GM18505 (cell line): ENCODE measurements around the gene AUTS2.

Source experiments
- ATAC-seq: cut with Tn5 transposase; IDR thresholded peaks from one replicate; pipeline ENCODE4 v1.9.1; 2021; ENCODE audit not compliant: unreplicated experiment
- POLR2A ChIP-seq: IDR thresholded peaks from 4 replicates; pipeline ENCODE4 v1.6.1; 2011; ENCODE audit warnings: borderline replicate concordance; ENCODE audit not compliant: insufficient read depth, insufficient read length; ENCODE audit errors: extremely low read depth

The AUTS2 gene

DNA sequence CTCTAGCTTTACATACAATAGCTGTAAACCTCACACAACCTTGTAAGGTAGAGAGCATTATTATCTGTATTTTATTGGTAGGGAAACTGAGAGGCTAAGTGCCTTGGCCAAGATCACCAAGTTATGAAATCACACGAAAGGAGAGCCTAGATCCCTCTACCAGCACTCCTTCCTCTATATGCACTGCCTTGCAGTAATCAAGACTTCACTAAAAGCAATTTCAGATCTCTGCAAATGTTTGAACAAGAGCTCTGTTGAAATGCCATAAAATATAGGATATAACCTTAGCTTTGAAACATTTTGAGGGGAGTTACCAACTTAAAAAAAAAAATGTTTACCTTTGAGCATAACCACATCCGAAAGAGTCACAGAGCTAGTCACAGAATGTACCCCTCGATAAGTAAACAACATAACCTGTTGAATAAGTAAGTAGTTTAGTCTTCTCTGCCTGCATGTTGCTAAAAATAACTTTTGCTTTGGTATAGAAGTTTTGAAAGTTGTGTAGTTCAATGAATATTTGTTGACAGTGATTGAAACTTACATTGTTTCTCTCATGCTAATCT is 709.4 kb downstream of the AUTS2 start:
- no peak for TF ChIP-seq POLR2A
- ATAC-seq: no peak

GRCh38 chr7:70312336-70312735 is 714.1 kb downstream of the AUTS2 start:
- ATAC-seq: no peak
- TF ChIP-seq POLR2A: no peak

DNA sequence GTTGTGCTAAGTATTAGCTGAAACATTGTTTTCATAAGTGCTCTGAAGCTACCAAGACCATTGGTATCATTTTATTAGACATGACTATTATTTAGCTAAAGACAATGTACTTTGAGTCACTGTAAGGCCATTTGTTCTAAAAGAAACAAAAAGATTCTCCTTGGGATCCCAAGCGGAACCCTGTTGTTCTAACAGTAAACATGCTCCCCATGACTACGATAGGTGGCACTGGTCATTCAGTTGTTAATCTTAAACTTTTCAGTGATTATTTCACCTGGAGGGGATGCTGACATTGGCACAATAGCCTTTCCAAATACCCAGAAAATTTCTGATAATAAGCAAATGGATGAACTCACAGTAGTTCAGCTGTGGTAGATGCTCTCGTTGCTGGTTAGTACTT is 715.0 kb downstream of the AUTS2 start:
- ATAC-seq: no peak
- no peak for TF ChIP-seq POLR2A

GRCh38 chr7:70313687-70314086 is 715.4 kb downstream of the AUTS2 start:
- no peak for ATAC-seq

GRCh38 chr7:70314221-70314620 is 715.9 kb downstream of the AUTS2 start:
- no peak for ATAC-seq
- no peak for TF ChIP-seq POLR2A

More at GRCh38 chr7:70313687-70314086, 715.4 kb downstream of the AUTS2 start:
- TF ChIP-seq POLR2A: no peak

DNA sequence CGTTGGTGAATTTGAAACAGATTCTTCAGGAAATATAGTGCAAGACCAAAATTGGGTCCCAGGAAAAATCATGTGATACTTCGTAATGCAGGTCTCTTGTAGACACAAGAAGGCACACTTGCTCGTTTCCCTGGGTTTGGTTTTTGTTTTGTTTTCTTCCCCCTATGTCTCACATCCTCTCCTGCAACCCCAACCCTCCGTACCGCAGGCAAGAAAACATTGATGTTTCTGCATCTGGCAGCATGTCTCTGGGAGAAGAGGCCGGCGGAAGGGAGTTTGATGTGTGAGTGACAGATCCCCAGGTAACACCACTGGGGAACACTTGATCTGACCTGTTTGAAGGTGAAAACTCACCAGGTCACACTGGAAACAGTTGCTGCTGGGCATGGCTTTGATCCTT is 718.5 kb downstream of the AUTS2 start:
- no peak for TF ChIP-seq POLR2A

DNA sequence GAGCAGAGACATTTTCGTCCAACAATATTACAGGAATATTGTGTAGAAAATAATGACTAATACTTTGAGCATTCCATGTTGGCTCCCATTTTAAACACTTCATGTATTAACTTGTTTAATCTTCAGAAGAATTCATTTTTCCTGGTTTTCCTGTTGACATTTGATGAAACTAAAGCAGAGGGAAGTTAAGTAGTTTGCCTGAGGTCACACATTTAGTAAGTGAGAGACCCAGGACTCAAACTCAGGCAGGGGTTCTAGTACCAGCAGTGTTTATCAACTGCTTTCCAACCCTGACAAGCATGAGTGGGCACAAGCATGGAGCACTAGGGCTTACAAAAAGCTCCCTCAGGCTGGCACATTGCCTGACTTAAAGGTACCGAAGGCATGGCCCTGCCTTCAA is 719.1 kb downstream of the AUTS2 start:
- ATAC-seq: no peak
- no peak for TF ChIP-seq POLR2A

More for the DNA sequence above, 718.5 kb downstream of the AUTS2 start:
- no peak for ATAC-seq

- no peak for TF ChIP-seq POLR2A
- ATAC-seq: no peak
These were observed 720.2 kb downstream of the AUTS2 start for GRCh38 chr7:70318511-70318910.

GRCh38 chr7:70319057-70319456 is 720.8 kb downstream of the AUTS2 start:
- TF ChIP-seq POLR2A: no peak
- ATAC-seq: no peak

DNA sequence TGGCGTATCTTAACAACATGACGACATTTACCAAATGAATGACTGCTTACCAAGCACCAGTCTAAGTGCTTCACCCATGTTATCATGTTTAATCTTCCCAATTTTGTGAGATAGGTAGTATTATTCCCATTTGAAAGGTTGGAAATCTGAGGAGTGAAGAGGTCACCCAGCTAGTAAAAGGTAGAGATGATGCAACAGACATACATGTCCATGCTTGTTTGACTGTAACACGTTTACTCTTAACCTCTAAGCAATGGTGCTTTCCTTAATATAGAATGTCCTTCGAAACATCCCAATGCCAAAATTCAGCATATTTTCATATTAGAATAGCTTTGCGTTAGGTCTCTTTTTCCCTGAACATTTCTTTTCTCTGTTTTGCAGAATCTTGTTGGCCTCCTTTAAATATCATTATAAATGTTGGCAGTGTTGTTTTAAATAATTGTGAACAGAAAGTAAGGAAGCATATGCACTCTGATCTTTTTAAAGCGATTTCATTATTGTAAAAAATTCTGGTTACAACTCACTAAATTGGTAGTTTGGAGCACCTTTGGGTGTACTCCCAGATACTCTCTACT is 722.8 kb downstream of the AUTS2 start:
- TF ChIP-seq POLR2A: no peak
- no peak for ATAC-seq

DNA sequence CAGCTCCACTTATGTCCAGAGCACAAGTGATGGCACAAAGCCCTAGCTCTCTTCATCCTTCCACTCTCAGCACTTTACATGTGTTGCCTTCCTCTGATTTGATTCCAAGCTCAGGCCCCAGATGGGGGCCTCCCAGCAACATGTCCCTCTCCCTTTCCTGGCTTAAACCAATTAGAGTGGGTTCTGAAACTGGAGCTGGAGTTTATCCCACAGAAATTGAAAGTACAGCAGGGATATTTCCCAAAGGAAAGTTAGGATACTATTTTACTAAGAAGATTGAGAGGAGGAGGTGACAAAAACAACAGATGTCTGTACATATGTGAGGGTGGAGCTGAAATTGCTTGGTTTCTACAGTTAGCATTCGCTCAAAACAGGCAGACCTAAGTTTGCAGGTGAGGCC is 724.6 kb downstream of the AUTS2 start:
- TF ChIP-seq POLR2A: no peak
- no peak for ATAC-seq

GRCh38 chr7:70325509-70326101 is 727.3 kb downstream of the AUTS2 start:
- no peak for ATAC-seq
- no peak for TF ChIP-seq POLR2A

DNA sequence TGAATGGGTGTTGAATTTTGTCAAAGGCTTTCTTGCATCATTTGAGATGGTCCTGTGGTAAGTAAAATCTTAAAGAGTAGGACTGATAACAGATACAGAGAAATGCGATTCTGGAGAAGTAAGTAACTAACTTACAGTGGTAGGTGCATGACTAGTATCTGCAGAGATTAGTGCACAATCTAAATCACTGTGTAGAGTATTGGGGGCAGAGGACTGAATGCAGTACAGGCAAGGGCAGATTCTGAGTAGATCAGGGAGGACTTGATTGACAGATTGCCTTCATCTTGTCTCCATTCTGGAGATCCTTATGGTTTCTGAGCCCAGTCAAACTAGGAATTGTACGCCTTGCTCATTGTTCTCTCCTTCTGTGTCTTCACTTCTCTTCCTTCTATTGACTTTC is 736.0 kb downstream of the AUTS2 start:
- TF ChIP-seq POLR2A: no peak
- no peak for ATAC-seq

- no peak for TF ChIP-seq POLR2A
- no peak for ATAC-seq
These were observed 736.6 kb downstream of the AUTS2 start for GRCh38 chr7:70334871-70335270.
